ENCODE measurements around the gene PCSK5. TPM values are rescaled to one million over a fixed set of nuclear protein-coding genes. Genes with fewer than 3 reads are reported as not detected.

Gene PCSK5
- total RNA-seq, 2 donors from 2014 or later, result 2.4 to 32.2 TPM

DNA sequence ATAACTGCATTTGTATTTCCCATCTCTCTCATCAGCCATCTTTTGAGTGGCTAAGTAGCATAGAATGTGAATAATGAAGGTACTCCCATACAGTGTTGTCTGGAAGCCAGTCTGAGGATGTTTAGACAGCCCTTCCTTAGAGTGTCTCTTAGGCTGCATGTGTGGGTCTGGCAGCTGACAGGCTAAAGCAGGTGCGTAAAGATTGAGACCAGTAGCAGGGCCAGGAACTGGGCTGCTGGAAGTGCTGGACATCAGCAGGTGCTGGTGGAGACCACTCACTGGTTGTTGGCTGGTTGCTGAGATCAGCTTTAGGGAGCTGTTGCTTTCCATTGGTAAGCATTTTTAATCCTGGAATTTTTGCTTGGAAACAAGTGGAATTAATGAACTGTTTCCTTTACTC, 197.5 kb downstream of the PCSK5 start:
- TF ChIP-seq POLR2AphosphoS5 (IDR thresholded peaks at IDR 0.05) (no peak), POLR2A (IDR thresholded peaks at IDR 0.05) (no peak)
- TF ChIP-seq, protein P1, sequence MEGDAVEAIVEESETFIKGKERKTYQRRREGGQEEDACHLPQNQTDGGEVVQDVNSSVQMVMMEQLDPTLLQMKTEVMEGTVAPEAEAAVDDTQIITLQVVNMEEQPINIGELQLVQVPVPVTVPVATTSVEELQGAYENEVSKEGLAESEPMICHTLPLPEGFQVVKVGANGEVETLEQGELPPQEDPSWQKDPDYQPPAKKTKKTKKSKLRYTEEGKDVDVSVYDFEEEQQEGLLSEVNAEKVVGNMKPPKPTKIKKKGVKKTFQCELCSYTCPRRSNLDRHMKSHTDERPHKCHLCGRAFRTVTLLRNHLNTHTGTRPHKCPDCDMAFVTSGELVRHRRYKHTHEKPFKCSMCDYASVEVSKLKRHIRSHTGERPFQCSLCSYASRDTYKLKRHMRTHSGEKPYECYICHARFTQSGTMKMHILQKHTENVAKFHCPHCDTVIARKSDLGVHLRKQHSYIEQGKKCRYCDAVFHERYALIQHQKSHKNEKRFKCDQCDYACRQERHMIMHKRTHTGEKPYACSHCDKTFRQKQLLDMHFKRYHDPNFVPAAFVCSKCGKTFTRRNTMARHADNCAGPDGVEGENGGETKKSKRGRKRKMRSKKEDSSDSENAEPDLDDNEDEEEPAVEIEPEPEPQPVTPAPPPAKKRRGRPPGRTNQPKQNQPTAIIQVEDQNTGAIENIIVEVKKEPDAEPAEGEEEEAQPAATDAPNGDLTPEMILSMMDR (IDR thresholded peaks at IDR 0.05), result no peak
- WGBS, result 100% methylated on average over 1 of the region's 1 CpG

GRCh38 chr9:76090330-76090729, 199.9 kb downstream of the PCSK5 start:
- Histone ChIP-seq H3K36me3 (no peaks in the 10 kb centered on the region), H3K27me3 (replicated peaks; ENCODE audit: insufficient read depth) (no peaks in the 10 kb centered on the region), H3K9me3 (no peaks in the 10 kb centered on the region), H3K27ac (no peak overlapping the region), H3K4me1 (replicated peaks) (no peaks in the 10 kb centered on the region), H3K4me3 (no peak overlapping the region)
- DNase-seq (ENCODE audit: low spot score), result no peak
- 84% methylated on average over 6 of the region's 6 CpGs for WGBS
- intact Hi-C loops (cut with DNase I), result no loop called here
- TF ChIP-seq POLR2AphosphoS5 (IDR thresholded peaks at IDR 0.05) (no peak), POLR2A (IDR thresholded peaks at IDR 0.05) (no peak)
- TF ChIP-seq, protein P1 (IDR thresholded peaks at IDR 0.05), result no peak

More for the DNA sequence above, 197.5 kb downstream of the PCSK5 start:
- Histone ChIP-seq H3K27ac (no peak overlapping the region), H3K4me1 (replicated peaks) (no peaks in the 10 kb centered on the region), H3K27me3 (replicated peaks; ENCODE audit: insufficient read depth) (no peaks in the 10 kb centered on the region), H3K9me3 (no peaks in the 10 kb centered on the region), H3K4me3 (no peak overlapping the region), H3K36me3 (no peaks in the 10 kb centered on the region)
- intact Hi-C loops (cut with DNase I), result no loop called here
- no peak for DNase-seq (ENCODE audit: low spot score)

DNA sequence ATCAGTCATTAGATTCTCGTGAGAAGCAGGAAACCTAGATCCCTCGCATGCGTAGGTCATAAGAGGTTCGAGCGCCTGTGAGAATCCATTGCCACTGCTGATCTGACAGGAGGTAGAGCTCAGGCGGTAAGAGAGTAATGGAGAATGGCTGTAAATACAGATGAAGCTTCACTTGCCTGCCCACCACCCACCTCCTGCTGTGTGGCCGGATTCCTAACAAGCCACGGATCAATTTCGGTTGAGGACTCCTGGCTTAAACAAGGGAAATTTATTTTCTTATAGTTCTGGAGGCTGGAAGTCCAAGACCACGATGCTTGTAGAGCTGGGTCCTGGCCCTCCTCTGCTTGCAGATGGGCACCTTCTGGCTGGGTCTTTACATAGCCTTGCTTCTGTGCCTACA, 200.4 kb downstream of the PCSK5 start:
- no peak for DNase-seq (ENCODE audit: low spot score)
- Histone ChIP-seq H3K4me1 (replicated peaks) (no peaks in the 10 kb centered on the region), H3K36me3 (no peaks in the 10 kb centered on the region), H3K9me3 (no peaks in the 10 kb centered on the region), H3K27me3 (replicated peaks; ENCODE audit: insufficient read depth) (no peaks in the 10 kb centered on the region), H3K27ac (no peak overlapping the region), H3K4me3 (no peak overlapping the region)
- TF ChIP-seq, protein P1 (IDR thresholded peaks at IDR 0.05), result no peak
- TF ChIP-seq POLR2A (IDR thresholded peaks at IDR 0.05) (no peak), POLR2AphosphoS5 (IDR thresholded peaks at IDR 0.05) (no peak)
- intact Hi-C loops (cut with DNase I), result no loop called here
- 90% methylated on average over 10 of the region's 10 CpGs for WGBS

GRCh38 chr9:76092572-76092971, 202.1 kb downstream of the PCSK5 start:
- intact Hi-C loops (cut with DNase I), result no loop called here

DNA sequence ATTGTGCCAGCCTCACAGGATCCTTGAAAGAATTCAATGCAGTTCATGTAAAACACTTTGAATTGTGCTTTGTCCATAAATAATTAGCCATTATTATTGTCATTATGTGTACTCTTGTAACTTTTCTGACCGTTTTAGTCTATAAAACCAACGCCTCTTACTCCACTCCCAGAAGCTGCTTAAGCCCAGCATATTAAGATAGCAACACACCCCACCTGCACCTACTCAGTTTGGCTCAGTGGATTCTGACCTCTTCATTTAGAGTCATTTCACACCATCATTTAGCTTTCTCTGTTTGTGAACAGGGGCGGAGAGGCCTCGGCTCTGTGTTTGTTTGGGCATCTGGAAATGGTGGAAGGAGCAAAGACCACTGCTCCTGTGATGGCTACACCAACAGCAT, 205.1 kb downstream of the PCSK5 start:
- Histone ChIP-seq H3K27me3 (replicated peaks; ENCODE audit: insufficient read depth) (no peaks in the 10 kb centered on the region), H3K36me3 (no peaks in the 10 kb centered on the region), H3K4me1 (replicated peaks) (no peaks in the 10 kb centered on the region), H3K9me3 (no peaks in the 10 kb centered on the region), H3K4me3 (no peak overlapping the region), H3K27ac (no peak overlapping the region)
- intact Hi-C loops (cut with DNase I), result no loop called here
- WGBS, result 76% methylated on average over 4 of the region's 4 CpGs
- TF ChIP-seq, protein P1 (IDR thresholded peaks at IDR 0.05), result no peak
- TF ChIP-seq POLR2A (IDR thresholded peaks at IDR 0.05) (no peak), POLR2AphosphoS5 (IDR thresholded peaks at IDR 0.05) (no peak)
- no peak for DNase-seq (ENCODE audit: low spot score)

More at GRCh38 chr9:76092572-76092971, 202.1 kb downstream of the PCSK5 start:
- DNase-seq (ENCODE audit: low spot score), result no peak
- H3K36me3 ChIP-seq, result no peaks in the 10 kb centered on the region
- H3K9me3 ChIP-seq, result no peaks in the 10 kb centered on the region
- peak; percentile 9 for TF ChIP-seq POLR2AphosphoS5 (IDR thresholded peaks at IDR 0.05)
- no peak for TF ChIP-seq POLR2A (IDR thresholded peaks at IDR 0.05)
- H3K27ac ChIP-seq, result no peak overlapping the region
- WGBS, result 24% methylated on average over 4 of the region's 4 CpGs
- H3K4me3 ChIP-seq, result no peak overlapping the region
- no peaks in the 10 kb centered on the region for H3K27me3 ChIP-seq (replicated peaks; ENCODE audit: insufficient read depth)
- no peaks in the 10 kb centered on the region for H3K4me1 ChIP-seq (replicated peaks)

All from prostate gland (tissue), 2 donors.